NCI-H2029 treated with DMSO at 0.1 percent for 48 hours (cell line): ENCODE results near the gene ADAM17.
"Not testable (repeated sequence)": the region's sequence is repeated elsewhere in the genome, so short reads cannot be mapped to it uniquely, and the experiment has no call there.

ENCODE experiments used
- DNase-seq: peaks from one replicate; lab custom pipeline; 2025; lab: John Stamatoyannopoulos, UW

Gene ADAM17

DNA sequence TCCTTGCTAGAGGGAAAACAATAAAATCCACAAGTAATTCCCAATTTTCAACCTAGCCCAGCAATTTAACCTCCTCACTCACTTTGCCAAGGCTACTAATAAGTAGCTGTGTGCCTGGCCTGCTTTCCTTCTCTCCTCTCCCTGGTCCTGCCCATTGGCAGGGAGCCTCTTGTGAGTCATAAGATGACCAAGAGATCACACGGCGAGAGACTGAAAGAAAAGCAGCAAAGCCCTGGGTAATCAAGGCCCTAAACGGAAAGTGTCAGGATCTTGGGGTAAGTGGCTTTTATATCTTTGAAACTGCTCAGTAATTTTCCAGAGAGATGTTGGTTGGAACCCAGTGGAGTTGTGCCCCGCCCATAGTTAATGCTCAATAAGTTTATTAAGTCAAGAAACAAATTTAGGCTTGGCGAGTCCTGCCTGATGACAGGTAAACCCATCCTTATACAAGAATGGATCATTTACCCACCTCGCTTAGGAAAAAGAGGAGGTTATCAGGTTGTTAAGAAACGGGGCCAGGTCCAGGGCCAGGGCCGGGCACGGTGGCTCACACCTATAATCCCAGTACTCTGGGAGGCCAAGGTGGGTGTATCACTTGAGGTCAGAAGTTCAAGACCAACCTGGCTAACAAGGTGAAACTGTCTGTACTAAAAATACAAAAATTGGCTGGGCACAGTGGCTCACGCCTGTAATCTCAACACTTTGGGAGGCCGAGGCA lies 10.0 kb upstream of the ADAM17 start:
- no peak for DNase-seq

DNA sequence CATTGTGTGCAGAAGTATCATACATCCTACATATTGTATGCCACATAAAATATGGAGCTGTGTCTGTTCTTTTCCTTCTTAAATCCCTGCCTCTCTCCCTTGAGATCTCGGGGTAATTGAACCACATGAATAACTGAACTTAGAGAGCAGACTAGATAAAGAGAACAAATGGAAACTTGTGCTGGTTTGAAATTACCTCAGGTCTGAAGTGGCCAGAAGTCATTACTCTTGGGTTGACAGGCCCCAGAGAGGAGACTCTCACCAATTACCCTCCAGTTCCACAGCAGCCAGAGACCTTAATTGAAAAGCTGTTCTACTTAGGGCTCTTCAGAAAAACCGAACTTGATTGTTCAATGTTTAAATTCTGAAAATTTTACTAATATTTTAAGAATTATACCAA lies 5.0 kb upstream of the ADAM17 start:
- DNase-seq = no peak

- DNase-seq = no peak
Observed at GRCh38 chr2:9558948-9559381, 3.3 kb upstream of the ADAM17 start.

DNA sequence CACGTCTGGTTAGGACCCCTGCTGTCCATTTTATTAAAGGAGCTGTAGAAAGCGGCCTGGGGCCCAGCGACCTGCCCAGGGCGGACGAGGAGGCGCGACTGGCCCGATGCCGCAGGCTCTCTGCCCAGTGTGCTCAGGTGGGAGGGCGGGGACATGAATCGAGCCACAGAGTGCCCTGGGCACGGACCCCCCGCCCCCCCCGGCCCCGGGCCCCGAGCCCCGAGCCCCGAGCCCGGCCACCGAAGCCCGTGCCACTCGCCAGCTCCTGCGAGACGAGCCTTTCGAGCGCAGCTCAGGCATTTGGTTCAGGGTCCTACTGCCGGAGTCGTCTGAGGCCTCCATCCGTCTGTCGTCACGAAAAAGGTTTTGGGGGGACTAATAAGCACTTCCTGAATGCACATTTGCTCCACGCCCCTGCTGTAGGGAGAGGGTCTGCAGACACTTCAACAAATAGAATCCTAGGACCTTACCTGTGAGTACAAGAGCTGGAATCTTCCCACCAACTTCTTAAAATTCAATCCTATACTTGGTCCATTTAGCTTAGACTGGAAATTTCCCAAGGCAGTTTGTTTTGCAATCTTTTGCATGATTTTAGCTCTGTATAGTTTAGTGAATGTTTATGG lies 602 bp upstream of the ADAM17 start:
- no peak for DNase-seq

GRCh38 chr2:9554921-9555296 lies 721 bp downstream of the ADAM17 start:
- DNase-seq = no peak

- no peak for DNase-seq
Observed at GRCh38 chr2:9552219-9553178, 3.1 kb downstream of the ADAM17 start.

- not testable (repeated sequence) for DNase-seq
Observed at GRCh38 chr2:9550859-9551391, 4.7 kb downstream of the ADAM17 start.

- no peak for DNase-seq
Observed at GRCh38 chr2:9549420-9549819, 6.2 kb downstream of the ADAM17 start.

- DNase-seq = no peak
Observed at GRCh38 chr2:9548506-9548905, 7.1 kb downstream of the ADAM17 start.

DNA sequence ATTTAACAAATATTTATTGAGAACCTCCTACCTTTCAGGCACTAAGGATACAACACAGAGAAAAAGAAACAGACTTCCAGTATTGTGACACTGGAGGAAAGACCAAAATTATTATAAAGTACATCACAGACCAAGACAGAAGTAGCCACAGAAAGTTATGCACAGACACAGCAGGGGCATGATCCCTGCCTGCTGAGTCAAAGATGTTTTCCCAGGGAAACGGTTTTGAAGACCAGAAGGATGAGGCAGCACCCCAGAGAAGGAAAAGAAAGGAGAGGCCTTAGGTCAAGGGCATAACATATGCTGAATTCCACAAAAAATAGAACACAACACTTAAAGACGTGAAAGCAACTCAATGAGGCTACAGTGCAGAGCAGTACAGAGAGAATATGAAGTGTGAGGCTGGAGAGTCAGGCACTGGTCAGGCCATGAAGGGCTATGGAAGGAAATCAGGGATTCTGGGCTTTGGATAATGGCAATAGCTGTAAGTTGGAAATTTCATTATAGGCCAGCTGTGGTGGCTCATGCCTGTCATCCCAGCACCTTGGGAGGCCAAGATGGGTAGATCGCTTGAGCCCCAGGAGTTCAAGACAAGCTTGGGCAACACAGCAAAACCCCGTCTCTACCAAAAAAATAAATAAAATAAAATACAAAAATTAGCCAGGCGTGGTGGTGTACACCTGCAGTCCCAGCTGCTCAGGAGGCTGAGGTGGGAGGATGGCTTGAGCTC lies 8.2 kb downstream of the ADAM17 start:
- DNase-seq = no peak

DNA sequence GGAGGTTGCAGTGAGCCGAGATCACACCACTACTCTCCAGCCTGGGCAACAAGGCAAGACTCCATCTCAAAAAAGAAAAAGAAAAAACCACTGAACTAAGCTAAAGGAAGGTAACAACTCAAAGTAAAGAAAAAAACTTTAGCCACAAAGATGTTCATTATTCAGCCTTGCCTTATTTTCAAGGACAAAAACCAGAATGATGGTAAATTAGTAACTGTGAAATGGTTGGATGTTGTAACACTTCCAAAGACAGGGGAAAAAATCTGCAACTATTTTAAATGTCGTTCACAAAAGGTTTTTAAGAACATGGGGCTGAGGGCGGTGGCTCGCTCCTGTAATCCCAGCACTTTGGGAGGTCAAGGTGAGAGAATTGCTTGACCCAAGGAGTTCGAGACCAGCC lies 10.1 kb downstream of the ADAM17 start:
- no peak for DNase-seq

DNA sequence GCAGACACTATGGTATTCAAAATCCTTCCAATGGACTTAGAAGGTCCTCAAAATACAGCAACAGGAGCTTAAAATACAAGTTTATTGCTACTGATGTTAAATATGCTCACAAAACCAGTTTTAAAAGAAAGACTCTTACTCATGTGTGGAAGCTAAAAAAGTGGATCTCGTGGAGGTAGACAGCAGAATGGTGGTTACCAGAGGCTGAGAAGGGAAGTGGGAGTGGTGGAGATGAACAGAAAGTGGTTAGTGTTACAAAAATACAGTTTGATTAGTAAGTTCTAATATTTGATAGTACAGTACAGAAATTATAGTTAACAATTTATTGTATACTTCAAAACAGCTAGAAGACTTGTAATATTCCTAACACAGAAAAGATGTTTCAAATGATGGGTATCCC lies 12.1 kb downstream of the ADAM17 start:
- DNase-seq = no peak

- DNase-seq = no peak
Observed at GRCh38 chr2:9539531-9539930, 16.1 kb downstream of the ADAM17 start.

- DNase-seq = no peak
Observed at GRCh38 chr2:9538000-9538507, 17.6 kb downstream of the ADAM17 start.

GRCh38 chr2:9536504-9536903 lies 19.1 kb downstream of the ADAM17 start:
- DNase-seq = no peak

DNA sequence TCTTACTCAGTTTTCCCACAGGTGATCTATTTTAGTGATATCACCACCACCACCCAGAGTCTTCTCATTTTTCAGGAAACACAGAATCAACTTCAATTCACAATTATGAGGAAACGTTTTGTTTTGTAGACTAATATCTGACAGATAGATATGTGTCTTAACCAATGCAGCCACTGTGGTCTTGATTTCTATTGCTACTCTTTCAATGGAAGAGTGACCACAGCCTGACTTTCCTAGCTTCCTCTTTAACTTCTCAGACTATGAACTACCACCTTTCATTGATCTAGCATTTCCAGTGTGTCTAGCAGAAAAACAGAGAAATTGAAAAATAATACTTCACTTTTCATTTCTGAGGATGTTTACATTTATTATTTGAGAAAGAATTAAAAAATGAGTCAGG lies 20.5 kb downstream of the ADAM17 start:
- DNase-seq = no peak

- no peak for DNase-seq
Observed at GRCh38 chr2:9533663-9534062, 22.0 kb downstream of the ADAM17 start.

DNA sequence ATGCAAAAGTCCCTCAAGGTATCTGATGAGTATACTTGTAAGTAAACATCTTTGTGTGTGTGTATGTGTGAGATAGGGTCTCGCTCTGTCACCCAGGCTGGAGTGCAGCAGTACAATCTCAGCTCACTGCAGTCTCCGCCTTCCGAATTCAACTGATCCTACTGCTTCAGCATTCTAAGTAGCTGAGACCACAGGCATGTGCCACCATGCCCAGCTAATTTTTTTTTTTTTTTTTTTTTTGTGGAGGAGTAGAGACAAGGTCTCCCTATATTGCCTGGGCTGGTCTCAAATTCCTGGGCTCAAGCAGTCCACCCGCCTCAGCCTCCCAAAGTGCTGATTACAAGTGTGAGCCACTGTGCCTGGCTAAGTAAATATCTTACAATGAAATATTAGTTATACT lies 23.2 kb downstream of the ADAM17 start:
- DNase-seq = no peak

- DNase-seq = no peak
Observed at GRCh38 chr2:9527995-9528787, 27.4 kb downstream of the ADAM17 start.

GRCh38 chr2:9525266-9525665 lies 30.4 kb downstream of the ADAM17 start:
- no peak for DNase-seq

GRCh38 chr2:9524291-9524690 lies 31.3 kb downstream of the ADAM17 start:
- no peak for DNase-seq
